MCF 10A (cell line): ENCODE results near the gene CLSTN2. TPM values are rescaled to one million over a fixed set of nuclear protein-coding genes. Genes with fewer than 3 reads are reported as not detected.

Experiments used
- BruUV-seq: library from RNA; stranded (reverse); fragments of 400-500 nt; replicated peaks from 2 replicates; lab custom pipeline; 2021; lab: Mats Ljungman, UMichigan
- CTCF ChIA-PET: fragments of 300-600 bp; sonication (Branson Sonifier 250); formaldehyde crosslinking; extraction: SDS; loops from one replicate; lab custom pipeline; 2021; ENCODE audit warnings: antibody characterized with exemption, inconsistent platforms; lab: Yijun Ruan, JAX
- POLR2A ChIA-PET: fragments of 300-600, 350-650 bp; sonication (Branson Sonifier 250); formaldehyde crosslinking; extraction: SDS; loops from one replicate; lab custom pipeline; 2020; ENCODE audit warnings: antibody characterized with exemption, inconsistent platforms; lab: Yijun Ruan, JAX
- DNase-seq: peaks from one replicate; pipeline ENCODE4 v3.0.0-alpha.2; 2018; ENCODE audit not compliant: unreplicated experiment
- H3K27ac Mint-ChIP-seq: one replicate; pipeline ENCODE4 v1.8.0; 2022; ENCODE audit warnings: mild to moderate bottlenecking, low read depth, mixed read lengths; ENCODE audit not compliant: unreplicated experiment
- H3K27me3 Mint-ChIP-seq: one replicate; pipeline ENCODE4 v1.8.0; 2022; ENCODE audit warnings: mixed read lengths; ENCODE audit not compliant: insufficient read depth, unreplicated experiment
- H3K36me3 Mint-ChIP-seq: one replicate; pipeline ENCODE4 v1.8.0; 2022; ENCODE audit warnings: mild to moderate bottlenecking, moderate library complexity, mixed read lengths; ENCODE audit not compliant: insufficient read depth, unreplicated experiment
- H3K4me1 Mint-ChIP-seq: one replicate; pipeline ENCODE4 v1.8.0; 2022; ENCODE audit warnings: mixed read lengths; ENCODE audit not compliant: insufficient read depth, unreplicated experiment
- H3K4me3 Mint-ChIP-seq: one replicate; pipeline ENCODE4 v1.8.0; 2022; ENCODE audit warnings: mild to moderate bottlenecking, moderate library complexity, mixed read lengths; ENCODE audit not compliant: unreplicated experiment
- H3K9me3 Mint-ChIP-seq: one replicate; pipeline ENCODE4 v1.8.0; 2022; ENCODE audit warnings: mixed read lengths; ENCODE audit not compliant: unreplicated experiment
- intact Hi-C: fragments of 100-400 bp; cut with micrococcal nuclease; formaldehyde crosslinking; loops from 2 replicates; pipeline ENCODE4 v1.14.1; 2022
- total RNA-seq: library from RNA; stranded (reverse); gene quantifications from 2 replicates; pipeline ENCODE4 v1.2.3, GENCODE V29; 2022
- TF ChIP-seq, protein P1 (sequence below): fragments of 200-600 bp; IDR thresholded peaks from one replicate; pipeline ENCODE4 v1.8.0; 2022; ENCODE audit warnings: antibody characterized with exemption, mild to moderate bottlenecking; ENCODE audit not compliant: unreplicated experiment

Gene CLSTN2
- total RNA-seq, 1 experiment from 2014 or later = not detected

GRCh38 chr3:140568842-140569520, 634.0 kb downstream of the CLSTN2 start:
- H3K27me3 Mint-ChIP-seq = no peaks in the 10 kb centered on the region
- H3K36me3 Mint-ChIP-seq = no peaks in the 10 kb centered on the region
- TF ChIP-seq, protein P1, sequence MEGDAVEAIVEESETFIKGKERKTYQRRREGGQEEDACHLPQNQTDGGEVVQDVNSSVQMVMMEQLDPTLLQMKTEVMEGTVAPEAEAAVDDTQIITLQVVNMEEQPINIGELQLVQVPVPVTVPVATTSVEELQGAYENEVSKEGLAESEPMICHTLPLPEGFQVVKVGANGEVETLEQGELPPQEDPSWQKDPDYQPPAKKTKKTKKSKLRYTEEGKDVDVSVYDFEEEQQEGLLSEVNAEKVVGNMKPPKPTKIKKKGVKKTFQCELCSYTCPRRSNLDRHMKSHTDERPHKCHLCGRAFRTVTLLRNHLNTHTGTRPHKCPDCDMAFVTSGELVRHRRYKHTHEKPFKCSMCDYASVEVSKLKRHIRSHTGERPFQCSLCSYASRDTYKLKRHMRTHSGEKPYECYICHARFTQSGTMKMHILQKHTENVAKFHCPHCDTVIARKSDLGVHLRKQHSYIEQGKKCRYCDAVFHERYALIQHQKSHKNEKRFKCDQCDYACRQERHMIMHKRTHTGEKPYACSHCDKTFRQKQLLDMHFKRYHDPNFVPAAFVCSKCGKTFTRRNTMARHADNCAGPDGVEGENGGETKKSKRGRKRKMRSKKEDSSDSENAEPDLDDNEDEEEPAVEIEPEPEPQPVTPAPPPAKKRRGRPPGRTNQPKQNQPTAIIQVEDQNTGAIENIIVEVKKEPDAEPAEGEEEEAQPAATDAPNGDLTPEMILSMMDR = no peak
- no TSS peak for BruUV-seq
- POLR2A ChIA-PET = no interaction called here
- peaks cover 12% of the 10 kb centered on the region for H3K4me1 Mint-ChIP-seq
- DNase-seq = peak; percentile 58
- intact Hi-C loops = no loop called here
- H3K4me3 Mint-ChIP-seq = no peak overlapping the region
- H3K9me3 Mint-ChIP-seq = no peaks in the 10 kb centered on the region
- H3K27ac Mint-ChIP-seq = no peak overlapping the region
- CTCF ChIA-PET = interaction anchor here (0.7 to 1.1 kb wide), 2 partner anchors 17 to 39 kb away, joined by 3 read pairs; no protein-coding TSS in a partner anchor

DNA sequence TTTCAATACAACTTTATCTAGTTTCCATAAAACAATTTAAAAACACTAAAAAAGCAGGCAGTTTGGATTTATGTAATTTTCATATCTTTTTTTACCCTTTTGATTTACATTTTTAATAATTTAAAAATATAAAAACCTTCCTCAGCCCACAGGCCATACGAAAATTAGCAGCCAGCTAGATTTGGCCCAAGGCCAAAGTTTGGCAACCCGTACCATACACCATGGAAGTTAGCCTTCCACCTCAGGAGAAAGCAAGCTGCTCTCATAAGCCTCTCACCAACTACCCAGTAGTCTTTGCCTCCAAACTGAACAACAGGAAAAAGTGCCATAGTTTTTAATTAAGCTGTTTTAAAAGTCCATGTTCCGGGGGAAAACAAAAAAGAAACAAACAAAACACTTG, 635.6 kb downstream of the CLSTN2 start:
- Mint-ChIP-seq H3K4me1 (peaks cover 12% of the 10 kb centered on the region), H3K27me3 (no peaks in the 10 kb centered on the region), H3K36me3 (no peaks in the 10 kb centered on the region), H3K4me3 (no peak overlapping the region), H3K9me3 (no peaks in the 10 kb centered on the region), H3K27ac (no peak overlapping the region)
- CTCF ChIA-PET = no interaction called here
- DNase-seq = no peak
- TF ChIP-seq, protein P1 = no peak
- POLR2A ChIA-PET = no interaction called here
- intact Hi-C loops = no loop called here
- no TSS peak for BruUV-seq

GRCh38 chr3:140571836-140572235, 636.9 kb downstream of the CLSTN2 start:
- intact Hi-C loops = no loop called here

DNA sequence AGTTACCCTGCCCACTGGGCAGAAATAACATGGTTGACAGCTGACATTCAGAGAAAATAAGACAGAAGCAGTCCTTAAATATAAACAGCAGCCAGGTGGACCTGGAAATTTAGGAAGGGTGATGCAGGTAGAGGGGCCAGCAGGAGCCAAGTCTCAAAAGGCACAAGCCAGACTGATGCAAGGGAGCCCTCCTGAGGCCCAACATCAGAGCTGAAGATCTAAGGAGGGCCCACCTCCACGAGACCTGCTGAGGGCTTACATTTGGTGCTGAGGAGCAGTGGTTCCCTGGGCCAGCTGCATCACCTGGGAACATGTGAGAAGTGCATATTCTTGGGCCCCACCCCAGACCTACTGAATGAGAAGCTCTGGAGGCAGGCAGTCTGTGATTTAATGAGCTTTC, 637.3 kb downstream of the CLSTN2 start:
- Mint-ChIP-seq H3K27me3 (no peaks in the 10 kb centered on the region), H3K27ac (no peak overlapping the region), H3K4me3 (no peak overlapping the region), H3K9me3 (no peaks in the 10 kb centered on the region), H3K4me1 (peaks cover 12% of the 10 kb centered on the region), H3K36me3 (no peaks in the 10 kb centered on the region)
- ChIA-PET CTCF (no interaction called here), POLR2A (no interaction called here)
- TF ChIP-seq, protein P1 = no peak
- intact Hi-C loops = no loop called here
- BruUV-seq = no TSS peak
- no peak for DNase-seq

More at GRCh38 chr3:140571836-140572235, 636.9 kb downstream of the CLSTN2 start:
- ChIA-PET CTCF (interaction anchor here (0.5 kb wide), 1 partner anchor 618 kb away, joined by 3 read pairs; no protein-coding TSS in a partner anchor), POLR2A (no interaction called here)
- no peaks in the 10 kb centered on the region for H3K9me3 Mint-ChIP-seq
- H3K4me3 Mint-ChIP-seq = no peak overlapping the region
- no peak for DNase-seq
- TF ChIP-seq, protein P1 = no peak
- no peaks in the 10 kb centered on the region for H3K36me3 Mint-ChIP-seq
- peaks cover 12% of the 10 kb centered on the region for H3K4me1 Mint-ChIP-seq
- BruUV-seq = no TSS peak
- H3K27ac Mint-ChIP-seq = no peak overlapping the region
- H3K27me3 Mint-ChIP-seq = no peaks in the 10 kb centered on the region
